GM12864 (cell line): ENCODE measurements around the gene ACTN4.
"Not testable (repeated sequence)": the region's sequence is repeated elsewhere in the genome, so short reads cannot be mapped to it uniquely, and the experiment has no call there.

Source experiments
- DNase-seq: peaks from one replicate; pipeline ENCODE4 v3.0.0-alpha.2; 2011; ENCODE audit warnings: low read depth
- H3K4me3 ChIP-seq: 2 replicates; pipeline ENCODE4 v1.5.1; 2011; ENCODE audit warnings: mild to moderate bottlenecking, low read depth, low read length, control low read depth
- CTCF ChIP-seq: IDR thresholded peaks from 2 replicates; pipeline ENCODE4 v1.5.1; 2011; ENCODE audit warnings: low read depth, mild to moderate bottlenecking, moderate library complexity, low read length, control low read depth, inconsistent platforms; ENCODE audit errors: missing control alignments

Gene ACTN4

GRCh38 chr19:38647368-38647965 is at the start of gene ACTN4:
ACTN4 (plus strand) TSS chr19:38647649; CDS start chr19:38647746, 97 bp downstream.
- DNase-seq: peak; percentile 85
- H3K4me3 ChIP-seq: peak within 1 kb of the TSS; percentile 75
- TF ChIP-seq CTCF: no peak

GRCh38 chr19:38599722-38600121 is 47.7 kb upstream of the ACTN4 start:
- TF ChIP-seq CTCF: no peak
- DNase-seq: no peak
- H3K4me3 ChIP-seq: no peak overlapping the region

- DNase-seq, H3K4me3 ChIP-seq: not testable (repeated sequence)
These were observed 44.6 kb upstream of the ACTN4 start for GRCh38 chr19:38602856-38603255.

GRCh38 chr19:38606131-38606530 is 41.3 kb upstream of the ACTN4 start:
- H3K4me3 ChIP-seq: no peak overlapping the region
- TF ChIP-seq CTCF: no peak
- no peak for DNase-seq

GRCh38 chr19:38614289-38614688 is 33.2 kb upstream of the ACTN4 start:
- TF ChIP-seq CTCF: no peak
- no peak overlapping the region for H3K4me3 ChIP-seq
- no peak for DNase-seq

DNA sequence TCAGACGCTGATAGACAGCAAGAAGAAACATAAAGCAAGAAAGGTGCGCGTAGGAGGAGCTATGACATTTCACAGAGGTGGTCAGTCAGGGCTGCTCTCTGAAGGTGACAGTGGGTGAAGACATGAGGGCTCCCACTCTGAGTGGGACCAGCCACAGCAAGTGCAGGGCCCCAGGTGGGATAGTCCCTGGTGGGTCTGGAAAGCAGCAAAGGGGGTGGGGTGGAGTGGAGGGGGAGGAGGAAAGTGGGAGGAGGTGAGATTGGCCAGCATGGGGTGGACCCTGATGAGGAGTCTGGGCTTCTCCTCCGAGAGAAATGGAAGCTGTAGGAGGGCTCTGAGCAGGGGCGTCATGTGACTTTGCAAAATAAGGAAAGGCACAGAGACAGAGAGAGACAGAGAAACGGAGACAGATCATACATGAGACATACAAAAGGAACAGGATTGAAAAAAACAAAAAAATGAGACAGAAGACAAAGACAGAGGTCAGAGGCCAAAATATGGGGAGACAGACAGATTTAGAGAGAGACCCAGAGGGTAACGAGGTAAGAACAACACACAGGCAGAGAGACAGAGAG is 32.4 kb upstream of the ACTN4 start:
- no peak for TF ChIP-seq CTCF
- DNase-seq: no peak
- H3K4me3 ChIP-seq: peak overlapping the region; percentile 27

DNA sequence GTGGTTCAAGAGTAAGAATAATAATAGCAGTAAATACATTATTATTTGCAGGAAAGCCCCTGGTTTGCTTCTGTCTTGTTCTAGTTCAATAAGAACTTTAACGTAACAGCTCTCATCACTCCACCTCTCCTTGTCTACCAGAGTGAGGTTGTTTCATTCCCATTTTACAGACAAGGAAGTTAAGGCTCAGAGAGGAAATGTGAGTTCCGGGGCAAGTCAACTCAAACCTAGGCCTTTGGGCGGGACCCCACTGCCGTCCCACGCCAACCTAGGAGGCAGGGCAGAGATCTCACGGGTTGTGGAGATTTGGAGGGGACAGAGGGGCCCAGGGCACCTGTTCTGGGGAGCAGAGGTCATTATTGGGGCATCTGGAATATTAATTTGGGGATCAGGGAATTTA is 31.2 kb upstream of the ACTN4 start:
- peak overlapping the region; percentile 85 for H3K4me3 ChIP-seq
- no peak for DNase-seq

More for the DNA sequence above, 31.2 kb upstream of the ACTN4 start:
- TF ChIP-seq CTCF: no peak
